Esophagus squamous epithelium (tissue), 4 donors: ENCODE data around the gene PRKG1.

ENCODE experiments used
- POLR2A ChIP-seq, 4 donors: fragments of 450-650 bp; IDR thresholded peaks; one replicate each; pipeline ENCODE4 v1.6.1; 2017; ENCODE audit warnings: antibody characterized with exemption in 4 of 4, mild to moderate bottlenecking in 4 of 4, moderate library complexity in 3 of 4
- TF ChIP-seq, protein P1 (sequence below), 6 experiments: fragments of 450-650 bp in 4 of 6; fragments of 200-600 bp in 2 of 6; sonication (generic) in 2 of 6; IDR thresholded peaks; one replicate each; pipeline ENCODE4 v1.5.1; 2016 to 2019; ENCODE audit warnings: antibody characterized with exemption in 6 of 6, mild to moderate bottlenecking in 4 of 6, moderate library complexity in 4 of 6

DNA sequence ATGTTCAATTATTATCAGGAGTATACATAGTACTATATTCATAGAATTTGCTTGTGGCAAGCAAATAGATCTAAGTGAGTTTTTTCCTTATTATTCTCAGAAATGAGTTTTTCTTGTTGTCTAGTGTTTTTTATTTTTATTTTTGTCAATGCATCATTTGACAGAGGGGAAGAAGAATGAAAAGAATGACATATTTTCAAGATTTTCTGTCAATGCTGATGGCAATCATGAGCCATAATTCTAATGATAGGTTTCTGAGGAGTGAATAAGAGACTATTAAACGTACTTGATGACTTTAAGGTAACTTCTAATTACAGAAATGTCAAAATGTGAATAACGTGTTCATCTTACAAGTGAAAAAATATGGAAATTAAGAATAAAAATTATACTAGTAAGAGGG is 769.7 kb downstream of the PRKG1 start:
- TF ChIP-seq POLR2A (IDR thresholded peaks at IDR 0.05): no peak
- TF ChIP-seq, protein P1, sequence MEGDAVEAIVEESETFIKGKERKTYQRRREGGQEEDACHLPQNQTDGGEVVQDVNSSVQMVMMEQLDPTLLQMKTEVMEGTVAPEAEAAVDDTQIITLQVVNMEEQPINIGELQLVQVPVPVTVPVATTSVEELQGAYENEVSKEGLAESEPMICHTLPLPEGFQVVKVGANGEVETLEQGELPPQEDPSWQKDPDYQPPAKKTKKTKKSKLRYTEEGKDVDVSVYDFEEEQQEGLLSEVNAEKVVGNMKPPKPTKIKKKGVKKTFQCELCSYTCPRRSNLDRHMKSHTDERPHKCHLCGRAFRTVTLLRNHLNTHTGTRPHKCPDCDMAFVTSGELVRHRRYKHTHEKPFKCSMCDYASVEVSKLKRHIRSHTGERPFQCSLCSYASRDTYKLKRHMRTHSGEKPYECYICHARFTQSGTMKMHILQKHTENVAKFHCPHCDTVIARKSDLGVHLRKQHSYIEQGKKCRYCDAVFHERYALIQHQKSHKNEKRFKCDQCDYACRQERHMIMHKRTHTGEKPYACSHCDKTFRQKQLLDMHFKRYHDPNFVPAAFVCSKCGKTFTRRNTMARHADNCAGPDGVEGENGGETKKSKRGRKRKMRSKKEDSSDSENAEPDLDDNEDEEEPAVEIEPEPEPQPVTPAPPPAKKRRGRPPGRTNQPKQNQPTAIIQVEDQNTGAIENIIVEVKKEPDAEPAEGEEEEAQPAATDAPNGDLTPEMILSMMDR (IDR thresholded peaks at IDR 0.05): no peak
